ENCODE measurements around the gene KLHL29.

KLHL29 gene

GRCh38 chr2:23394700-23395099 is 9.7 kb downstream of the KLHL29 start:
- DNase-seq, result no peak

- no peak for DNase-seq
Measured at GRCh38 chr2:23397478-23397877, 12.5 kb downstream of the KLHL29 start.

GRCh38 chr2:23399674-23400261 is 14.8 kb downstream of the KLHL29 start:
- no peak for DNase-seq

DNA sequence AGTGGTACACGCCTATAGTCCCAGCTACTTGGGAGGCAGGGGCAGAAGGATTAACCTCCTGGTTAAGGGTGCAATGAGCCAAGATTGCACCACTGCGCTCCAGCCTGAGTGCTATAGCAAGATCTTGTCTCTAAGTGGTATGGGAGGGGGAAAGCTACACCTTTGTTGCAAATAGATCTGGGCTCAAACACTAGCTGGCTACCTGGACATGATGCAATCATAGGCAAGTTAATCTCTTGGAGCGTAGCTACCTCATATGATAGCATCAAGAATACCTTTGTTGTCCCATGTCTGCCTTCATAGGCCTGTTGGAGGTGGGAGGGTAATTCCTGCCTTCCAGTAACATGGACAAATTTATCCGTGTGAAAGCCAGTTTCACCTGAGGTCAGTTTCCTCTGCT is 15.7 kb downstream of the KLHL29 start:
- no peak for DNase-seq

DNA sequence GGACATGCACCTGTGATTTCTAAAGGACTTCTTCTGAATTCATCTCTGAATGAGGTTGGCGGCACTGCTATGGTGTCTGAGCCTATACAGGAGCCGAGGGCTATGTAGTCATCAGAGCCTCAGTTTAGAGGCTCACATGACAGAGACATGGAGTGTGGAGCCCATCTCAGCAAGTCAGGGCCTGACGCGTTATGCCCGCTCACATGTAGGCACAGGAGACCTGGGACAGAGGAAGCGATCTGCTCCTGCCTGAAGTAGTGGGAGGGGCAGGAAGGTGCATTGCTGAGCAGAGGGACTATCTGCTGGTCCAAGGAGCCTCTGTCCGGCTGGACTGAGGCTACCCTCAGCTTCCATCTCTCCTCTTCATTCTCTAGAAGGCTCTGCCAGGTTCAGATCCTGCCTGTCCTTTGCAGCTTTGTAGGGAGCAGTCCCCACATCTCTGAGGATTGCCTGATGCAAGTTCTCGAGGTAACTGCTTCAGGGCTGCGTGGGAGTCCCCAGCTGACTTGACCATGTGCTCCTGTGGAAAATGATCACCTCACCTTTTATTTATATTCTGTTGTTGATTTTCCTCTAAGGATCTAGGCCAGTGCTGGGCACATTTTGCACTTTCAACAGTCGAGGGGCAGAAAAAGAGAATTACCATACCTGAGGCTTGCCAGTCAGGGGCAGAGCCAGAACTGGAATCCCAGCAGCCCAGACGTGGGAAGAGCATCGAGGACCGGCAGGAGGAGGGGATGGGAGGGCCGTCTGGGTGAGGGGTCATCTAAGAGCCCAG is 16.6 kb downstream of the KLHL29 start:
- DNase-seq, result no peak

GRCh38 chr2:23402205-23402740 is 17.3 kb downstream of the KLHL29 start:
- no peak for DNase-seq

- DNase-seq, result peak in 13 of 56 donors; percentile 6 to 53 (median 21)
Measured at GRCh38 chr2:23404426-23404825, 19.4 kb downstream of the KLHL29 start.

DNA sequence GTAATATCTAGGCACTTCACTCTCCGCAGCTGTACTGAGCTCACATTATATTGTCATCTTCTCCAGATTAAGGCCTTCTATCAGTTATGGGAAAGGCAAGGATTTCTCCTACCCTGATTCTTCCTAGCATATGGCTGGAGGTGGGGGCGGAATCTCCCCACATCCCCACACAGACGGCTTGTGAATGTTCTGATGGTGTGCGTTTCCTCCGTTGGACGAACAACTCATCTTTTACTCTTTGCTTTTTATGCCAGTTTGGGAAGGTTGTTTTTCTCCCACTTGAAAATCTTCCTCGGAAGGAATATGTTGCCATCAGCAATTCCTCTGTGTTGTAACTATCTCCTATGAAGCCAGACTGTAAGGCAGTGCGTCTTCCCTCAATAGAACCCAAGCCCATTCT is 24.3 kb downstream of the KLHL29 start:
- peak in 5 of 56 donors; percentile 9 to 32 (median 13) for DNase-seq

GRCh38 chr2:23410596-23410995 is 25.6 kb downstream of the KLHL29 start:
- DNase-seq, result no peak

DNA sequence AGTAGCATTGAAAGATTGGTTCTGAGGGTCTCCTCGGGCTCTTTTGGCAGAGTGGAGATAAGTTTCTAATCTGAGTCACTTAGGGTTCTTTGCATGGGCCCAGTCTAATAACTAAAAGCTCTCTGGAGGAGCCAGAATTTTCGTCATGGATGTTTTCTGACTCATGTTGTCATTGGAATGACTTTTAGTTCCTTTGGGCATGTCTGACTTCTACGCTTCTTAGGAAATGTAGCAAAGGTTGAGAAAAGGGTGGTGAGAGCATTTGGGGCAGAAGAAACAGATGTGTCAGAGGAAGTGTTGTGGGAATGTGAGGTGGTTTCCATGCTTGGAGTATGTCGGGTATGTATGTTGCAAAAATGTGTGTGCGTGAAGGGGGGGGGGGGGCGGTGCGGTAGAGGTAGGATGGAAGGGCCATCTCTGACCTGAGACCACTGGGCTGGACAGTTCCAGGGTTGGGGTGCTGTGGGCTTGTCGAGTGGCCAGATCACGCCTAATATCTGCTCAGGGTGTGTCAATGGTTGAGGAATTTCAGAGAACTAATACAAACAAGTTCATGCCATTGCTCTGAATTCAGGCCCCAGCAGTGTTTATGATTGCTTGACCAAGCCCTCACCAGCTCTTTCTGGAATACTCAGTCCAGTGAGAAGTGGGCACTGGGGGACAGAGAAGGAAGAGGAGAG is 26.9 kb downstream of the KLHL29 start:
- no peak for DNase-seq

DNA sequence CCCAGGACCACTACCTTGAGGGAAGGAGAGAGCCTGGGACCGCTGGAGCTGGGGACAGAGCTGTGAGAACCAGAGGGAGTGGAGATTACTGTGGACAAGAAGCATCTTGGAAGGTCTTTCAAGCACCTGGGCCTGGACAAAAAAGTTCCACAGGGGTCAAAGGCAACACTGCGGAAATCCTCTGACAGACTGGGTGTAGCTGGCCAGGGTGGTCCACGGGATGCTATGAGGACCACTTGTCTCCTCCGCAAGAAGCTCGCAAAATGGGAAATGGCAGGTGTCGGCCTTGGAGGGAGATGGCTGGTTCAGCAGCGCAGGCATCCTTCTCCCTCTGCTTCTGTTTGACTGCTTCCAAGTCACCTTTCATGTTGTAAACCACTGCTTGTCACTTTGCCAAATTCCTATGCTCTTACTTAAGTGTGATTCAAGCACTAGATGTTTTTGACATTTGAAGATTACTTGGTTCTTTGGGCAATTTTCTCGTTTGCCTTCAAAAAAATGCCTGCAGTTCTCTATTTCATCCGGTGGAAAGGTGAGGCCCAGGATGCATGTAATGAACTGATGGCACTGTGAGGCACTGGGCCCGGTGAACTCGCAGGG is 27.7 kb downstream of the KLHL29 start:
- DNase-seq, result no peak

DNA sequence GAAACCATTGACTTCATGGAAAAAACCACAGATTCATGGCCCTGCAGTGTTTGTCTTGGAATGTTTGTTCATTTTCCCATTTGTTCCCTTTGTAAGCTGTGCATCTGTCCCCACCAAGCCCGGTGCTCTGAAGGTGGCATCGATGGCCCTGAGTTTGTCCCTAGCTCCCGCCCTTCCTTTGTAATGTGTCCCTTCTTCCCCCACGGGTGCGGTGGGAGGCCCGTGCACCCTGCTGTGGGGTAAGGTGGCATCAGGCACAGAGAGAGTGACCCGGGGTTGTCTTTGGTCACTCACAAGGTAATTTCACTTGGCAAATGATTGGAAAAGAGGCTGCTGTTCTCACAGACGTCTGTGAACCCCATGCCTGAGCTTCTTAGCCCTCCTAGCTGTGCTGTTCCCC is 28.7 kb downstream of the KLHL29 start:
- no peak for DNase-seq

DNA sequence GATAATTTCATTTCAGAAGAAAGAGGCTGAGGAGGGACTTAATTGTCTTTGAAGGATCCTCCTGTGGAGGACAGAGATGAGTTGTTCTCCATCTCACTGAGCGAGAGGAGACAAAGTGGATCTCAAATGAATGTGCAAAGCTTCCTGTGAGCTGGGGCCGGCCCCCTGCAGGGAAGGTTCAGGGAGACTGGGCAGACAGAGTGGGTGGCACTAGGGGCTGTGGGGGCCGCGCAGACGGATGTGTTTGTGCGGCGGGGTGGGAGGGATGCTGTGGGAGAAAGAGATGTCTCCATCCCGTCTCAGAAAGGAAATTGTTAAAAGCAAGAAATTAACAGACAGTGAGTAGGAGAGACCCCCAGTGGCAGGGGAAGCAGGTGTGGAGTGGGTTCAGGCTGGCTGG is 29.1 kb downstream of the KLHL29 start:
- no peak for DNase-seq

DNA sequence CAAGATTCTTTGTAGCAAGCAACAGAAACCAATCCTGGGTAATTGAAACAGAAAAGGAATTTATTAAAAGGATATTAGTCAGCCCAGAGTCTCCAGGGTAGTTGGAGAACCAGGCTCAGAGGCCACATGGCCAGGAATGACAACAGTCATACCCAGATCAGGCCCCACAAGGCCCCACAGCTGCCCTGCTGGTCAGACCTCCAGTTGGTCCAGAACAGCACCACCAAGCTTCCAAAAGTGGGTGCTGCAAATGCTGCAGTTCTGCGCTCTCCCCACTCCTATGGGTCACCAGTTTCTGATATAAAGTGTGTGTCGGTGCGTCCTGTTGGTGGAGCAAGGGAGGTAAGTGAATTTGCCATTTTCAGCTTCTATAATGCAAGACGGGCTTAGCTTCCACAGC is 29.9 kb downstream of the KLHL29 start:
- no peak for DNase-seq

- no peak for DNase-seq
Measured at GRCh38 chr2:23417310-23417709, 32.3 kb downstream of the KLHL29 start.

- DNase-seq, result no peak
Measured at GRCh38 chr2:23418056-23418455, 33.1 kb downstream of the KLHL29 start.

GRCh38 chr2:23418461-23418911 is 33.5 kb downstream of the KLHL29 start:
- DNase-seq, result no peak

DNA sequence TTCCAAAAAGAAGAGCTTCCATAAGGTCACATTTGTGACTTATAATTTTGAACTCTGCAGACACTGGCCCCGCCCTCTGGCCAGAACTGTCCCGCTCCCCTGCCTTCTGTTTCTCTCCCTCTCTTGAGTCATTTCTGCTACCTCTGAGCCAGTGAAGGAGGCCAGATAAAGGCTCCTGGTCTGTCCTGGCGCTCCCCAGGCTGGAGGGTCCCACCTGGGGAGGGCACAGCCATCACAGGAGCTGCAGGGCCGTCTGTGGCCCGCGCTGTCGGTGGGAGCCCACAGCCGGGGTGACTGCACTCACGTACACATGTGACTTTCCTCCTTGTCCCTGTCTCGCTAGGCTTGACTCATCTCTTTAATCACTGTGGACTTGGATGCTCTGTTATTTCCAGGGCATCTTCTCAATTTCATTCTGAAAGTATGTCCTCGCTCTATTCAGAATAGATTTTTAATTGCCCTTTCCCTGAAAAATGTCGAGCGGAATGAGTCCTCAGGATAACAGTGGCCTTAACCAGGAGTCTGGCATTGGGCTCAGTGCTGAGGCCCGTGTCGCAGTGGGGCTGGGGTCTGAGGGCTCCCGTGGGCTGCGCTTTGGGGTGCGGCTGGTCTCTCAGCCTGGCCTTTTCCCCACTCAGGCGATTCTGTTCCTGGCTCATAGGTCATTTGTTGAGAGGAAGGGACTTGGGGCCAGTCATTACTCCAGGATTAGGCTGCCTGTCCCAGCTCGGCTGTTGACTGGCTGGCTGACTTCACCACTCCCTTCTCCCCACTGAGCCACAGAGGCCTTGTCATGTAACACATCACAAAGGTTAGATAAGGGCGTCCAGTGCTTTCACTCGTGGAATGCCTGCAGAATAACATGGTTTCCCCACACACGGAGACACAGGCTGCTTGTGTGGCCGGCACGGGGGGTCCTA is 34.5 kb downstream of the KLHL29 start:
- DNase-seq, result no peak

GRCh38 chr2:23420091-23420839 is 35.3 kb downstream of the KLHL29 start:
- no peak for DNase-seq
